Activated naive CD8-positive, alpha-beta T cell treated with anti-CD3 and anti-CD28 coated beads, Interleukin-2, amount 50 U/mL, for 16 hours (primary cell): ENCODE data around the gene GGNBP2.
"Not testable (repeated sequence)": the region's sequence is repeated elsewhere in the genome, so short reads cannot be mapped to it uniquely, and the experiment has no call there.

Source experiments
- DNase-seq: peaks from one replicate; pipeline ENCODE4 v3.0.0-alpha.2; 2020; ENCODE audit warnings: low read depth, low spot score

The GGNBP2 gene, protein sequence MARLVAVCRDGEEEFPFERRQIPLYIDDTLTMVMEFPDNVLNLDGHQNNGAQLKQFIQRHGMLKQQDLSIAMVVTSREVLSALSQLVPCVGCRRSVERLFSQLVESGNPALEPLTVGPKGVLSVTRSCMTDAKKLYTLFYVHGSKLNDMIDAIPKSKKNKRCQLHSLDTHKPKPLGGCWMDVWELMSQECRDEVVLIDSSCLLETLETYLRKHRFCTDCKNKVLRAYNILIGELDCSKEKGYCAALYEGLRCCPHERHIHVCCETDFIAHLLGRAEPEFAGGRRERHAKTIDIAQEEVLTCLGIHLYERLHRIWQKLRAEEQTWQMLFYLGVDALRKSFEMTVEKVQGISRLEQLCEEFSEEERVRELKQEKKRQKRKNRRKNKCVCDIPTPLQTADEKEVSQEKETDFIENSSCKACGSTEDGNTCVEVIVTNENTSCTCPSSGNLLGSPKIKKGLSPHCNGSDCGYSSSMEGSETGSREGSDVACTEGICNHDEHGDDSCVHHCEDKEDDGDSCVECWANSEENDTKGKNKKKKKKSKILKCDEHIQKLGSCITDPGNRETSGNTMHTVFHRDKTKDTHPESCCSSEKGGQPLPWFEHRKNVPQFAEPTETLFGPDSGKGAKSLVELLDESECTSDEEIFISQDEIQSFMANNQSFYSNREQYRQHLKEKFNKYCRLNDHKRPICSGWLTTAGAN

GRCh38 chr17:36544307-36545076, at the start of gene GGNBP2:
Gene GGNBP2, plus strand, starts transcription at chr17:36544919. Its CDS starts 806 bp downstream, at chr17:36545725.
- peak; percentile 91 for DNase-seq

DNA sequence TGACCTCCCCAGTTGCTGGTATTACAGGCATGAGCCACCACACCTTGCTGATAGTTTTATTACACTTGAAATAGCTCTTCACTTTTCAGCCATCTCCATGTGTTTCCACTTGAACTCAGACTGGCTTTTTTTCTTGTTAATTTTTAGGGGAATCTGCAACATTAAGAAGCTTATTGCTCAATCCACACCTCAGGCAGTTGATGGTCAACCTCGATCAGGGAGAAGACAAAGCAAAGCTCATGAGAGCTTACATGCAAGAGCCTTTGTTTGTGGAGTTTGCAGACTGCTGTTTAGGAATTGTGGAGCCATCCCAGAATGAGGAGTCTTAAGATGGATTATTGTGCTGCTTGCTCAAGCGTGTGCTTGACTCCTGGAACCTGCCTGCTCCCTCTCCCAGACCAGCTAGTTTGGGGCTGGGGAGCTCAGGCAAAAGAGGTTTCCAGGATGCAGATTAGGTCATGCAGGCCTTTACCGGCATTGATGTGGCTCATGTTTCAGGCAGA, 49.6 kb upstream of the GGNBP2 start:
- DNase-seq, result no peak

- DNase-seq, result no peak
Observed at GRCh38 chr17:36496018-36496789, 48.5 kb upstream of the GGNBP2 start.

DNA sequence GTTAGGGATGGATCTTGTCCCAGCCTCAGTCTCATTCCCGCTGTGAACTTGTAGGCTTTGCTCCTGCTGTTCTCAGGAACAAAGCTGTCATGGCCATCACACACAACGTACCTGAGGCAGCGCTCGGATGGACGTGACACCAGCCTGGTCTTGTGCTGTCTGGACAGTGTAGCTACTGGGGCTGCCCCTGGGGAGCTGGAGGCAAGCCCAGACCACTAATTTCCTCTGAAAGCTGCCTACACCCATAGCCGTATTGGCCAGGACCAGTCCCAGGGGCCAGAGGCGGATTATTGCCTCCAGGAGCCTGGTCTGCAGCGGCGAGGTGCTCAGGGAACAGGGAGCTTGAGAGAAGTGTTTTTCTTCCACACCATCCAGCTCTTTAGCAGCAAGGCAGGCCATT, 46.6 kb upstream of the GGNBP2 start:
- DNase-seq, result no peak

- no peak for DNase-seq
Observed at GRCh38 chr17:36498560-36499300, 46.0 kb upstream of the GGNBP2 start.

DNA sequence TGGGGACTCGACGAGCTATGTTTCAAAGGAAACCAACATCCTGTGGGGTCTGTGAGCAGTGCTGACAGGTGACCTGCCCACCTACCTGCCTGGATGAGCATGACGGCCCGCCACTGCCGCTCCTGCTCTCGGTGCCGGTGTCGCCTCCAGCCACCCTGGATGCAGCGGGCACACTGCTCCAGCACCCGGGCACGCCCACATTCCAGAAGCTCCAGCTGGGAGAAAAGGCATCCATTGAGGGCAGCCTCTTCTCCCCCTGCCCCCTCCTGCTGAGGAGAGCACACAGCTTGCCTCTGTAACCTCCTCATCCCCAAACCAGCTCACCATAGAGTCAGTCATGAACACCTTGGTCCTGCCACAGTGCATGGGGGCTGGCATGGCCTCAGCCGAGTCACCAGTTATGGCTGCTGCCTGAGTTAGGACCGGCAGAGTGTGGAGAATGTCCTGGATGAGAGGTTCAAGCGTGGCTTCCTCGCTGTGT, 43.9 kb upstream of the GGNBP2 start:
- no peak for DNase-seq

- DNase-seq, result no peak
Observed at GRCh38 chr17:36501351-36501750, 43.4 kb upstream of the GGNBP2 start.

GRCh38 chr17:36501963-36502362, 42.8 kb upstream of the GGNBP2 start:
- DNase-seq, result no peak

DNA sequence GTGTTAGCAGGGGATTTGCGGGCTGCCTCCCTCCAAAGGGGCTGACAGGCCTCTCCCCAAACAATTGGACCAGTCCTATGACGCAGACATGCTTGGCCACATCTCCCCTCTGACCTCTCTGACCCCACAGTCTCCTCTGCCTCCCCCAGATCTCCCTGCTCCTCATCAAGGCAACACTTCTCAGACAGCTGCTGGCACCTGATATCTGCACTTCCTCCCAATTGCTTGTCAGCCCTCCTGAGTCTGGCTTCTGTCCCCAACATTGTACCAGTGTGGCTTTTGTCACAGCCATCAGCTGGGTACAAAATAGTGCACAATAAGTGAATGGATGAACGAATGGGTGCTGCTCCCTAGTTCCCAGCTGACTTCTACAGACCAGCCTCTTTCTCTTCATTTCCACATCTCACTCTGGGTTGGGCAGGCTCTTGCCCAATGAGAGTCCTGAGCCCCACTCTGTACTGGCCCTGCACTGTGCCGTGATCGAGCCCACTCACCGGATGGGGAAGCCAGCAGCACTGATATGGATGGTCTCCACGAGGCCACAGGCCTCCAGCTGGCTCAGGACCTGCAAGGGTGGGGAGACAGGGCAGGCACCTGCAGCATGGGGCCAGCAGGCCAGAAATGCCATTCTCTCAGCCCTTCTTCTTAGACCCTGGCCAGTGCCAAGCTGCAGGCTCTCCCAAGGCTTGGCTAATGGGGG, 41.1 kb upstream of the GGNBP2 start:
- DNase-seq, result no peak

- no peak for DNase-seq
Observed at GRCh38 chr17:36504156-36504545, 40.6 kb upstream of the GGNBP2 start.

GRCh38 chr17:36505171-36505570, 39.5 kb upstream of the GGNBP2 start:
- DNase-seq, result no peak

GRCh38 chr17:36506249-36506826, 38.4 kb upstream of the GGNBP2 start:
- DNase-seq, result no peak

- no peak for DNase-seq
Observed at GRCh38 chr17:36506831-36507230, 37.9 kb upstream of the GGNBP2 start.

DNA sequence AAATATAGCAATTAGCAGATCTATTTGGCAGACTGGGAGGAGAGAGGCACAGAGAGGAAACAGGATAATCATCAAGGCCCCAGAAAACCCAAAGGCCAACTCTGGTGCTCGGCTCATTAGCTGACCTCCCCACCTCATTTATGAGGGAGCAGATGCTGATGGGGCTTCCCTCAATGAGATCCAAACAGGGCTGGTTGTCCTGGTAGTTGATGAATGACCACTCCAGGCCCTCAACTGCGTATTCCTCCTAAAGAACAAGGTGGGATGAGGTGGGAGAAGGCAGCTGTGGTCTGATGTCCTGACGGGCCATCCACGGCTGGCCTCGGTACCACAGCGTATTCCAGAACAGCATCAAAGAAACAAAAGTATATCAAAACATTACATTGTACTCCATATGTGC, 37.5 kb upstream of the GGNBP2 start:
- DNase-seq, result no peak

DNA sequence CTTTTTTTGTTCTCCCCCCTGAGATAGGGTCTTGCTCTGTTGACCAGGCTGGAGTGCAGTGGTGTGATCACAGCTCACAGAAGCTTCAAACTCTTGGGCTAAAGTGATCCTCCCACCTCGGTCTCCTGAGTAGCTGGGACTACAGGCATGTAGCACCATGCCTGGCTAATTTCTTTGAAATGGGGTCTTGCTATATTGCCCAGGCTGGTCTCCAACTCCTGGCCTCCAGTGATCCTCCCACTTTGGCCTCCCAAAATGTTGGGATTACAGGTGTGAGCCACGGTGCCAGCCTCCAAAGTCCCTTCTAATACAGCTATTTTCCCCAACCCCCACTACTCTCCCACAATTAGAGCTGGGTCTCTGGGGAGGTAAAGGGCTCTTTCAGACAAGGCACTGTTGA, 36.3 kb upstream of the GGNBP2 start:
- DNase-seq, result not testable (repeated sequence)

DNA sequence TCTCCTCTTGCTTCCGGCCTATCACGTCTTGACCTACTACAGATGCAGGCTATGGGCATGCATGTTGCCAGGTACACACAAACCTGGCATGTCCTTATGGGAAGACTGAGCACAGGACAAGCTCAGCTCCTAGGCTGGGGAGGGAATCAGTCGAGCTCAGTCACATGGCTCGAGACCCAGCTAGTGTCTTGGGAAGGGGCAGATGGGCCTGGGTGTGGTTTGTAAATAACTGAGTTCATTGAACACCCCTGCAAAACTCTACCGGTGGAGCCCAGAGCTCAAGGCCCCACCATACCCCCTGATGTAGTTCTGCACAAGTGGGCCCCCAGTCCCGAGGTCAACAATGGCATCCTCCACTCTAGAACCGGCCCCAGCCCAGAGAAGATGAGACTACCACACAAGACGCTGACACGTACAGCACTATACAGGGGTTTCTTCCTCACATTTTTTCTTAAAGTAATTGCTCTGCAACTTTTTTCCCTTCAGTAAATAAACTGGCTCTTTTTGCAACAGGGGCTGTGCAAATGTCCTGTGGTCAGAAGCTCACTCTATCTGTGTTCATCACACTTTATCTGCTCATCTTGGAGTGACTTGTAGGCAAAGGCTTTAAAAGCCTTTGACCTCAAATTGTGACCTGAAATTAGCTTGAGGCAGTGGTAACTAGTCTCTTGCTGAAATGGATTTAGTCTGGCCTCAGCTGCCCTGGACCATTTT, 35.3 kb upstream of the GGNBP2 start:
- DNase-seq, result no peak

- DNase-seq, result no peak
Observed at GRCh38 chr17:36510636-36511035, 34.1 kb upstream of the GGNBP2 start.

DNA sequence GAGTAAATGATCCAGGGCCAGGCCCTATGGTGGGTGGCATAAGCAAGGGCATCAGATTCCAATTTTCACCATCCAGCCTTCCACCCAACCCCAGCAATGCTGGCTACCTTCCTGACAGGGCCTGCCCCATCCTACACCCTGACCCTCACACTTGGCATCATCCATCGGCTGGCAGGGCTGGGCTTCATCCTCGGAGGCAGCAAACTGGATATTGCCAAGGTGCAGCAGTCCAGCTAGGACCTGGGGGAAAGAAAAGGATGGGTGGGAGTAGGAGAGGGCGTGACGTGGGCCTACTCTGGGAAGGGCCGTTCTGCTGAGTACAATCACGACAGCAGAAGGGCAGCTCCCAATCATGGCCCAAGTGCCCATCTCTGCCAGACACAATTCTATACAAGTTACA, 33.5 kb upstream of the GGNBP2 start:
- no peak for DNase-seq

GRCh38 chr17:36512641-36513040, 32.1 kb upstream of the GGNBP2 start:
- no peak for DNase-seq
